HEK293 (cell line): ENCODE results near the gene SLC47A2.
A peak's percentile ranks its signal among the peaks of the same experiment; 100 is the strongest.

ENCODE experiments used
- CTCF ChIA-PET: fragments of 350-600 bp; formaldehyde crosslinking; extraction: SDS; loops from one replicate; lab custom pipeline; 2021; ENCODE audit warnings: antibody characterized with exemption; lab: Yijun Ruan, JAX
- POLR2A ChIA-PET: fragments of 300-600 bp; formaldehyde crosslinking; extraction: SDS; loops from one replicate; lab custom pipeline; 2020; ENCODE audit warnings: antibody characterized with exemption, inconsistent platforms; lab: Yijun Ruan, JAX
- H3K27ac ChIP-seq: fragments of 200-500 bp; sonication (Bioruptor generic); 2 replicates; pipeline ENCODE4 v1.5.1; 2014; ENCODE audit warnings: low read depth, low read length, control low read depth, inconsistent platforms; ENCODE audit errors: extremely low read depth
- H3K36me3 ChIP-seq, 2 experiments: fragments of 200-500 bp in 1 of 2; sonication (Bioruptor generic) in 1 of 2; 1 replicate in 1 of 2; 2 replicates in 1 of 2; pipeline ENCODE4 v1.5.1; 2014 to 2017; ENCODE audit warnings: inconsistent platforms in 2 of 2, low read length in 2 of 2; ENCODE audit not compliant: control insufficient read depth in 2 of 2, insufficient read depth in 1 of 2
- H3K4me1 ChIP-seq: fragments of 200-500 bp; sonication (Bioruptor generic); 2 replicates; pipeline ENCODE4 v1.5.1; 2014; ENCODE audit warnings: mild to moderate bottlenecking, low read length, inconsistent platforms; ENCODE audit not compliant: control insufficient read depth, insufficient read depth
- H3K4me3 ChIP-seq: 2 replicates; pipeline ENCODE4 v1.5.1; 2011; ENCODE audit warnings: low read depth, mild to moderate bottlenecking, control low read depth, low read length, moderate library complexity
- H3K9me3 ChIP-seq: fragments of 200-500 bp; sonication (Bioruptor generic); 2 replicates; pipeline ENCODE4 v1.5.1; 2014; ENCODE audit warnings: low read depth, low read length, inconsistent platforms; ENCODE audit not compliant: control insufficient read depth, insufficient read depth
- TRIM28 ChIP-seq: IDR thresholded peaks from 2 replicates; pipeline ENCODE4 v1.6.1; 2011; ENCODE audit warnings: low read length, control low read depth, borderline replicate concordance
- ZBTB1 ChIP-seq: fragments of 450-650 bp; formaldehyde crosslinking; IDR thresholded peaks from 2 replicates; pipeline ENCODE4 v1.5.1; 2016; ENCODE audit warnings: missing biosample characterization, missing genetic modification characterization
- ZFP3 ChIP-seq: fragments of 450-650 bp; formaldehyde crosslinking; IDR thresholded peaks from 2 replicates; pipeline ENCODE4 v1.5.1; 2016; ENCODE audit warnings: low read depth, missing biosample characterization, missing genetic modification characterization
- ZFP69B ChIP-seq: fragments of 450-650 bp; formaldehyde crosslinking; IDR thresholded peaks from 2 replicates; pipeline ENCODE4 v1.5.1; 2016; ENCODE audit warnings: missing biosample characterization, missing genetic modification characterization
- ZIC2 ChIP-seq: fragments of 450-650 bp; formaldehyde crosslinking; IDR thresholded peaks from 2 replicates; pipeline ENCODE4 v1.5.1; 2016; ENCODE audit warnings: missing biosample characterization, missing genetic modification characterization
- ZNF121 ChIP-seq: fragments of 450-650 bp; formaldehyde crosslinking; IDR thresholded peaks from 2 replicates; pipeline ENCODE4 v1.5.1; 2016; ENCODE audit warnings: missing biosample characterization, missing genetic modification characterization
- ZNF223 ChIP-seq: fragments of 450-650 bp; formaldehyde crosslinking; IDR thresholded peaks from 2 replicates; pipeline ENCODE4 v1.5.1; 2016; ENCODE audit warnings: missing biosample characterization, missing genetic modification characterization
- ZNF248 ChIP-seq: fragments of 450-650 bp; formaldehyde crosslinking; IDR thresholded peaks from 2 replicates; pipeline ENCODE4 v1.5.1; 2017; ENCODE audit warnings: missing biosample characterization, missing genetic modification characterization
- ZNF350 ChIP-seq: fragments of 450-650 bp; formaldehyde crosslinking; IDR thresholded peaks from 2 replicates; pipeline ENCODE4 v1.5.0; 2017; ENCODE audit warnings: missing biosample characterization, mild to moderate bottlenecking, missing genetic modification characterization
- ZNF391 ChIP-seq: fragments of 450-650 bp; formaldehyde crosslinking; IDR thresholded peaks from 2 replicates; pipeline ENCODE4 v1.5.1; 2016; ENCODE audit warnings: low read depth, missing biosample characterization, missing genetic modification characterization, borderline replicate concordance
- ZNF433 ChIP-seq: fragments of 450-650 bp; formaldehyde crosslinking; IDR thresholded peaks from 2 replicates; pipeline ENCODE4 v1.5.1; 2016; ENCODE audit warnings: missing biosample characterization, missing genetic modification characterization, low read depth
- ZNF571 ChIP-seq: fragments of 450-650 bp; formaldehyde crosslinking; IDR thresholded peaks from 2 replicates; pipeline ENCODE4 v1.5.0; 2017; ENCODE audit warnings: missing biosample characterization, missing genetic modification characterization
- ZNF600 ChIP-seq: fragments of 450-650 bp; formaldehyde crosslinking; IDR thresholded peaks from 2 replicates; pipeline ENCODE4 v1.5.1; 2016; ENCODE audit warnings: missing biosample characterization, missing genetic modification characterization
- ZNF629 ChIP-seq: fragments of 450-650 bp; formaldehyde crosslinking; IDR thresholded peaks from 2 replicates; pipeline ENCODE4 v1.5.1; 2017; ENCODE audit warnings: missing biosample characterization, missing genetic modification characterization
- ZNF654 ChIP-seq: fragments of 450-650 bp; formaldehyde crosslinking; IDR thresholded peaks from 2 replicates; pipeline ENCODE4 v1.5.1; 2016; ENCODE audit warnings: low read depth, missing biosample characterization, missing genetic modification characterization
- ZNF791 ChIP-seq: fragments of 450-650 bp; formaldehyde crosslinking; IDR thresholded peaks from 2 replicates; pipeline ENCODE4 v1.5.1; 2016; ENCODE audit warnings: missing biosample characterization, missing genetic modification characterization
- ZNF837 ChIP-seq: fragments of 450-650 bp; formaldehyde crosslinking; IDR thresholded peaks from 2 replicates; pipeline ENCODE4 v1.5.1; 2016; ENCODE audit warnings: missing biosample characterization, missing genetic modification characterization
- TF ChIP-seq, protein P1 (sequence below): fragments of 450-650 bp; formaldehyde crosslinking; IDR thresholded peaks from 2 replicates; pipeline ENCODE4 v1.5.1; 2016; ENCODE audit warnings: missing biosample characterization, missing genetic modification characterization
- TF ChIP-seq, protein P2 (sequence below): fragments of 450-650 bp; formaldehyde crosslinking; optimal IDR thresholded peaks from 2 replicates; pipeline ENCODE3; 2016; ENCODE audit warnings: missing biosample characterization, mild to moderate bottlenecking, missing genetic modification characterization
- TF ChIP-seq, protein P3 (sequence below): fragments of 450-650 bp; formaldehyde crosslinking; IDR thresholded peaks from 2 replicates; pipeline ENCODE4 v1.5.1; 2017; ENCODE audit warnings: missing biosample characterization, missing genetic modification characterization
- TF ChIP-seq, protein P4 (sequence below): fragments of 450-650 bp; formaldehyde crosslinking; IDR thresholded peaks from 2 replicates; pipeline ENCODE4 v1.5.1; 2016; ENCODE audit warnings: missing biosample characterization, missing genetic modification characterization
- TF ChIP-seq, protein P5 (sequence below): fragments of 450-650 bp; formaldehyde crosslinking; IDR thresholded peaks from 2 replicates; pipeline ENCODE4 v1.5.1; 2016; ENCODE audit warnings: missing biosample characterization, missing genetic modification characterization
- TF ChIP-seq, protein P6 (sequence below): fragments of 450-650 bp; formaldehyde crosslinking; IDR thresholded peaks from 2 replicates; pipeline ENCODE4 v1.5.1; 2016; ENCODE audit warnings: missing biosample characterization, missing genetic modification characterization

SLC47A2 gene

DNA sequence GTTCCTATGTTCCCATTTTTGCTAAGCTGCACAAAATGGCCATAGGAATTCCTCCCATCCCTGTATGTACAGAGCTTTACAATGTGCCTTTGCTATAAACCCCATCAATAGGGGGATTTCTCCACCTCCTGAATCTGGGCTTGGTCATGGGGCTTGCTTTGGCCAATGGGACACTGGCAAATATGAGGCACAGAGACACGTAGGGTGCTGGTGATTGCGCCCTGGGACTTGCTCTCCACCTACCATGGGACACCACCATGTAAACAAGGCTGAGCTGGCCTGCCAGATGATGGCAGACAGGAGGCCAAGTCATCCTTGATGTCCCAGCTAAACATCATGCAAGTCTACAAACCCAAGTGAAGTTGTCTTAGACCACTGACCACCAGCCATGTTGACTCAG is 47.0 kb upstream of the SLC47A2 start:
- Histone ChIP-seq H3K9me3 (no peaks in the 10 kb centered on the region), H3K36me3 (no peaks in the 10 kb centered on the region)
- no peak for TF ChIP-seq ZNF248 (tag by site-specific recombination)
- TF ChIP-seq ZNF571 = no peak
- no peak for TF ChIP-seq ZNF837 (tag by site-specific recombination)
- no peak for TF ChIP-seq ZNF391 (tag by site-specific recombination)
- no peak for TF ChIP-seq ZNF629 (tag by site-specific recombination)
- no peak for TF ChIP-seq ZNF223 (tag by site-specific recombination)
- TF ChIP-seq, protein P1, sequence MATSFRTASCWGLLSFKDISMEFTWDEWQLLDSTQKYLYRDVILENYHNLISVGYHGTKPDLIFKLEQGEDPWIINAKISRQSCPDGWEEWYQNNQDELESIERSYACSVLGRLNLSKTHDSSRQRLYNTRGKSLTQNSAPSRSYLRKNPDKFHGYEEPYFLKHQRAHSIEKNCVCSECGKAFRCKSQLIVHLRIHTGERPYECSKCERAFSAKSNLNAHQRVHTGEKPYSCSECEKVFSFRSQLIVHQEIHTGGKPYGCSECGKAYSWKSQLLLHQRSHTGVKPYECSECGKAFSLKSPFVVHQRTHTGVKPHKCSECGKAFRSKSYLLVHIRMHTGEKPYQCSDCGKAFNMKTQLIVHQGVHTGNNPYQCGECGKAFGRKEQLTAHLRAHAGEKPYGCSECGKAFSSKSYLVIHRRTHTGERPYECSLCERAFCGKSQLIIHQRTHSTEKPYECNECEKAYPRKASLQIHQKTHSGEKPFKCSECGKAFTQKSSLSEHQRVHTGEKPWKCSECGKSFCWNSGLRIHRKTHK (tag by site-specific recombination) = no peak
- TF ChIP-seq, all 188 proteins: peak for 0
- ChIA-PET CTCF (interaction anchor here (0.6 to 10.1 kb wide), 33 partner anchors 8 to 522 kb away, joined by 3 to 173 read pairs (median 5); partner anchors contain the start of genes ALDH3A1, ALDH3A2, B9D1 and SPECC1), POLR2A (interaction anchor here (0.6 to 2.0 kb wide), 5 partner anchors 19 to 401 kb away, joined by 3 to 9 read pairs (median 8); partner anchors contain the start of genes ALDH3A2 and B9D1)
- no peak overlapping the region for H3K4me3 ChIP-seq
- H3K4me1 ChIP-seq = no peaks in the 10 kb centered on the region
- no peak overlapping the region for H3K27ac ChIP-seq

DNA sequence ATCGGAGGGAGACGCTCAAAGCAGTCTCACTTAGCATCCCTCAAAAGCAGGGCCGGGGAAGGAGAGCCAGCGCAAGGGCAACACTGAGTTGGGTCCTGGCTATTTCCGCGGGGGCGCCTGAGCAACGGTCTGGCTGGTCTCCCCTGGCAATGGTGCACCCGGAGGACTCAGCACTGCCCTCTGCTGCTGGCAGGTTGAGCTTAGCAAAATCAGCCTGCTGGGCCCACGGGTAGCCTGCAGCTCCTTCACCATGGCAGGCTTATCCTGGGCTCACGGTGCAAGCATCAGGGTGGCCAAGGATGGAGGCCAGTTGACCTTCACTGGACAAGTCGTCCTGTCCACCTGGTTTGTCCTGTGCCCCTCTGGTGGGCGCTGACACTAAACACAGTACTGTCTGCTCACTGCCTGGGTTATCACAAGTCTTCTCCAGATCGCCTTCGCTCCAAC is 46.2 kb upstream of the SLC47A2 start:
- H3K36me3 ChIP-seq = no peaks in the 10 kb centered on the region
- no peak overlapping the region for H3K4me3 ChIP-seq
- POLR2A ChIA-PET = interaction anchor here (0.7 to 2.0 kb wide), 5 partner anchors 18 to 400 kb away, joined by 3 to 9 read pairs (median 8); partner anchors contain the start of genes ALDH3A2 and B9D1
- CTCF ChIA-PET = interaction anchor here (0.6 to 10.1 kb wide), 53 partner anchors 9 to 513 kb away, joined by 3 to 173 read pairs (median 4); partner anchors contain the start of genes ALDH3A1, ALDH3A2, B9D1 and SPECC1
- H3K4me1 ChIP-seq = no peaks in the 10 kb centered on the region
- no peaks in the 10 kb centered on the region for H3K9me3 ChIP-seq
- H3K27ac ChIP-seq = no peak overlapping the region
- TF ChIP-seq ZNF121 (tag by site-specific recombination) (no peak), ZFP69B (tag by site-specific recombination) (peak; percentile 88), ZNF350 (tag by site-specific recombination) (no peak), ZNF654 (tag by site-specific recombination) (peak; percentile 57), ZFP3 (no peak), ZBTB1 (no peak), ZIC2 (tag by site-specific recombination) (peak; percentile 30), ZNF791 (tag by site-specific recombination) (no peak), ZNF600 (0 out of 2 replicates have a peak, but pooled peaks have one; percentile 33), ZNF433 (tag by site-specific recombination) (no peak), TRIM28 (no peak)
- TF ChIP-seq, protein P2, sequence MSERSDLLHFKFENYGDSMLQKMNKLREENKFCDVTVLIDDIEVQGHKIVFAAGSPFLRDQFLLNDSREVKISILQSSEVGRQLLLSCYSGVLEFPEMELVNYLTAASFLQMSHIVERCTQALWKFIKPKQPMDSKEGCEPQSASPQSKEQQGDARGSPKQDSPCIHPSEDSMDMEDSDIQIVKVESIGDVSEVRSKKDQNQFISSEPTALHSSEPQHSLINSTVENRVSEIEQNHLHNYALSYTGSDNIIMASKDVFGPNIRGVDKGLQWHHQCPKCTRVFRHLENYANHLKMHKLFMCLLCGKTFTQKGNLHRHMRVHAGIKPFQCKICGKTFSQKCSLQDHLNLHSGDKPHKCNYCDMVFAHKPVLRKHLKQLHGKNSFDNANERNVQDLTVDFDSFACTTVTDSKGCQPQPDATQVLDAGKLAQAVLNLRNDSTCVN (tag by site-specific recombination) = no peak
- TF ChIP-seq, protein P3, sequence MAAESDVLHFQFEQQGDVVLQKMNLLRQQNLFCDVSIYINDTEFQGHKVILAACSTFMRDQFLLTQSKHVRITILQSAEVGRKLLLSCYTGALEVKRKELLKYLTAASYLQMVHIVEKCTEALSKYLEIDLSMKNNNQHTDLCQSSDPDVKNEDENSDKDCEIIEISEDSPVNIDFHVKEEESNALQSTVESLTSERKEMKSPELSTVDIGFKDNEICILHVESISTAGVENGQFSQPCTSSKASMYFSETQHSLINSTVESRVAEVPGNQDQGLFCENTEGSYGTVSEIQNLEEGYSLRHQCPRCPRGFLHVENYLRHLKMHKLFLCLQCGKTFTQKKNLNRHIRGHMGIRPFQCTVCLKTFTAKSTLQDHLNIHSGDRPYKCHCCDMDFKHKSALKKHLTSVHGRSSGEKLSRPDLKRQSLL = no peak
- TF ChIP-seq, protein P4, sequence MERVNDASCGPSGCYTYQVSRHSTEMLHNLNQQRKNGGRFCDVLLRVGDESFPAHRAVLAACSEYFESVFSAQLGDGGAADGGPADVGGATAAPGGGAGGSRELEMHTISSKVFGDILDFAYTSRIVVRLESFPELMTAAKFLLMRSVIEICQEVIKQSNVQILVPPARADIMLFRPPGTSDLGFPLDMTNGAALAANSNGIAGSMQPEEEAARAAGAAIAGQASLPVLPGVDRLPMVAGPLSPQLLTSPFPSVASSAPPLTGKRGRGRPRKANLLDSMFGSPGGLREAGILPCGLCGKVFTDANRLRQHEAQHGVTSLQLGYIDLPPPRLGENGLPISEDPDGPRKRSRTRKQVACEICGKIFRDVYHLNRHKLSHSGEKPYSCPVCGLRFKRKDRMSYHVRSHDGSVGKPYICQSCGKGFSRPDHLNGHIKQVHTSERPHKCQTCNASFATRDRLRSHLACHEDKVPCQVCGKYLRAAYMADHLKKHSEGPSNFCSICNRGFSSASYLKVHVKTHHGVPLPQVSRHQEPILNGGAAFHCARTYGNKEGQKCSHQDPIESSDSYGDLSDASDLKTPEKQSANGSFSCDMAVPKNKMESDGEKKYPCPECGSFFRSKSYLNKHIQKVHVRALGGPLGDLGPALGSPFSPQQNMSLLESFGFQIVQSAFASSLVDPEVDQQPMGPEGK = peak; percentile 64; the same call in 1 of the 2 replicates
- TF ChIP-seq, protein P5, sequence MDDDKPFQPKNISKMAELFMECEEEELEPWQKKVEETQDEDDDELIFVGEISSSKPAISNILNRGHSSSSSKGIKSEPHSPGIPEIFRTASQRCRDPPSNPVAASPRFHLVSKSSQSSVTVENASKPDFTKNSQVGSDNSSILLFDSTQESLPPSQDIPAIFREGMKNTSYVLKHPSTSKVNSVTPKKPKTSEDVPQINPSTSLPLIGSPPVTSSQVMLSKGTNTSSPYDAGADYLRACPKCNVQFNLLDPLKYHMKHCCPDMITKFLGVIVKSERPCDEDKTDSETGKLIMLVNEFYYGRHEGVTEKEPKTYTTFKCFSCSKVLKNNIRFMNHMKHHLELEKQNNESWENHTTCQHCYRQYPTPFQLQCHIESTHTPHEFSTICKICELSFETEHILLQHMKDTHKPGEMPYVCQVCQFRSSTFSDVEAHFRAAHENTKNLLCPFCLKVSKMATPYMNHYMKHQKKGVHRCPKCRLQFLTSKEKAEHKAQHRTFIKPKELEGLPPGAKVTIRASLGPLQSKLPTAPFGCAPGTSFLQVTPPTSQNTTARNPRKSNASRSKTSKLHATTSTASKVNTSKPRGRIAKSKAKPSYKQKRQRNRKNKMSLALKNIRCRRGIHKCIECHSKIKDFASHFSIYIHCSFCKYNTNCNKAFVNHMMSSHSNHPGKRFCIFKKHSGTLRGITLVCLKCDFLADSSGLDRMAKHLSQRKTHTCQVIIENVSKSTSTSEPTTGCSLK (tag by site-specific recombination) = no peak
- TF ChIP-seq, protein P6, sequence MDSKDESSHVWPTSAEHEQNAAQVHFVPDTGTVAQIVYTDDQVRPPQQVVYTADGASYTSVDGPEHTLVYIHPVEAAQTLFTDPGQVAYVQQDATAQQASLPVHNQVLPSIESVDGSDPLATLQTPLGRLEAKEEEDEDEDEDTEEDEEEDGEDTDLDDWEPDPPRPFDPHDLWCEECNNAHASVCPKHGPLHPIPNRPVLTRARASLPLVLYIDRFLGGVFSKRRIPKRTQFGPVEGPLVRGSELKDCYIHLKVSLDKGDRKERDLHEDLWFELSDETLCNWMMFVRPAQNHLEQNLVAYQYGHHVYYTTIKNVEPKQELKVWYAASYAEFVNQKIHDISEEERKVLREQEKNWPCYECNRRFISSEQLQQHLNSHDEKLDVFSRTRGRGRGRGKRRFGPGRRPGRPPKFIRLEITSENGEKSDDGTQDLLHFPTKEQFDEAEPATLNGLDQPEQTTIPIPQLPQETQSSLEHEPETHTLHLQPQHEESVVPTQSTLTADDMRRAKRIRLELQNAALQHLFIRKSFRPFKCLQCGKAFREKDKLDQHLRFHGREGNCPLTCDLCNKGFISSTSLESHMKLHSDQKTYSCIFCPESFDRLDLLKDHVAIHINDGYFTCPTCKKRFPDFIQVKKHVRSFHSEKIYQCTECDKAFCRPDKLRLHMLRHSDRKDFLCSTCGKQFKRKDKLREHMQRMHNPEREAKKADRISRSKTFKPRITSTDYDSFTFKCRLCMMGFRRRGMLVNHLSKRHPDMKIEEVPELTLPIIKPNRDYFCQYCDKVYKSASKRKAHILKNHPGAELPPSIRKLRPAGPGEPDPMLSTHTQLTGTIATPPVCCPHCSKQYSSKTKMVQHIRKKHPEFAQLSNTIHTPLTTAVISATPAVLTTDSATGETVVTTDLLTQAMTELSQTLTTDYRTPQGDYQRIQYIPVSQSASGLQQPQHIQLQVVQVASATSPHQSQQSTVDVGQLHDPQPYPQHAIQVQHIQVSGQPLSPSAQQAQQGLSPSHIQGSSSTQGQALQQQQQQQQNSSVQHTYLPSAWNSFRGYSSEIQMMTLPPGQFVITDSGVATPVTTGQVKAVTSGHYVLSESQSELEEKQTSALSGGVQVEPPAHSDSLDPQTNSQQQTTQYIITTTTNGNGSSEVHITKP (tag by site-specific recombination) = peak; percentile 99
